IMR-90 (cell line): Measurements from ENCODE around the gene ATG10. TPM values are rescaled to one million over a fixed set of nuclear protein-coding genes. Genes with fewer than 3 reads are reported as not detected.

Experiments
- ATAC-seq: fragments of 200-7000 bp; cut with Tn5 transposase; 2 replicates; pipeline ENCODE4 v1.9.1; 2020; ENCODE audit warnings: low read depth, mild to moderate bottlenecking, moderate library complexity
- BruUV-seq: library from RNA; stranded (reverse); fragments of 400-500 nt; replicated peaks from 2 replicates; lab custom pipeline; 2021; lab: Mats Ljungman, UMichigan
- CTCF ChIA-PET: fragments of 300-600 bp; formaldehyde crosslinking; extraction: SDS; loops from one replicate; lab custom pipeline; 2021; ENCODE audit warnings: antibody characterized with exemption; lab: Yijun Ruan, JAX
- POLR2A ChIA-PET: fragments of 300-600 bp; sonication (Branson Sonifier 250); formaldehyde crosslinking; loops from one replicate; lab custom pipeline; 2022; ENCODE audit warnings: antibody characterized with exemption; ENCODE audit not compliant: unreplicated experiment; lab: Charles Lee
- DNase-seq: peaks from one replicate; pipeline ENCODE4 v3.0.0; 2013
- H2AFZ ChIP-seq: replicated peaks from 2 replicates; pipeline ENCODE3; 2013; ENCODE audit warnings: low read length, mild to moderate bottlenecking; ENCODE audit not compliant: poor library complexity
- H2AK5ac ChIP-seq: 2 replicates; pipeline ENCODE4 v1.6.1; 2013; ENCODE audit warnings: low read depth, low read length, inconsistent platforms
- H2AK9ac ChIP-seq: replicated peaks from 2 replicates; pipeline ENCODE3; 2013; ENCODE audit warnings: mild to moderate bottlenecking, low read depth, low read length, moderate library complexity; ENCODE audit not compliant: poor library complexity
- H2BK120ac ChIP-seq: 2 replicates; pipeline ENCODE4 v1.6.1; 2013; ENCODE audit warnings: low read depth, low read length, inconsistent platforms
- H2BK15ac ChIP-seq: 3 replicates; pipeline ENCODE4 v1.6.1; 2013; ENCODE audit warnings: low read depth, low read length, inconsistent platforms
- H2BK20ac ChIP-seq: 2 replicates; pipeline ENCODE4 v1.6.1; 2013; ENCODE audit warnings: low read depth, mild to moderate bottlenecking, inconsistent platforms, low read length, moderate library complexity
- H2BK5ac ChIP-seq: 2 replicates; pipeline ENCODE4 v1.6.1; 2013; ENCODE audit warnings: mild to moderate bottlenecking, low read depth, low read length, inconsistent platforms; ENCODE audit not compliant: poor library complexity, severe bottlenecking
- H3K14ac ChIP-seq: replicated peaks from 2 replicates; pipeline ENCODE4 v1.6.1; 2013; ENCODE audit warnings: low read depth, low read length, inconsistent platforms
- H3K18ac ChIP-seq: 2 replicates; pipeline ENCODE4 v1.6.1; 2013; ENCODE audit warnings: low read depth, low read length, control low read depth
- H3K23ac ChIP-seq: 2 replicates; pipeline ENCODE4 v1.6.1; 2013; ENCODE audit warnings: low read depth, low read length, inconsistent platforms
- H3K27ac ChIP-seq: 2 replicates; pipeline ENCODE4 v1.5.1; 2013; ENCODE audit warnings: mild to moderate bottlenecking, control low read depth, low read length; ENCODE audit not compliant: insufficient read depth
- H3K27me3 ChIP-seq: 2 replicates; pipeline ENCODE4 v1.6.1; 2013; ENCODE audit warnings: low read length; ENCODE audit not compliant: control insufficient read depth, insufficient read depth
- H3K36me3 ChIP-seq: 2 replicates; pipeline ENCODE4 v1.6.1; 2013; ENCODE audit warnings: low read length, mixed read lengths; ENCODE audit not compliant: control insufficient read depth, insufficient read depth
- H3K4ac ChIP-seq: 2 replicates; pipeline ENCODE4 v1.6.1; 2013; ENCODE audit warnings: low read depth, low read length, inconsistent platforms
- H3K4me1 ChIP-seq: 2 replicates; pipeline ENCODE4 v1.6.1; 2013; ENCODE audit warnings: low read length, mixed read lengths; ENCODE audit not compliant: control insufficient read depth, insufficient read depth
- H3K4me2 ChIP-seq: 2 replicates; pipeline ENCODE4 v1.6.1; 2013; ENCODE audit warnings: low read depth, mild to moderate bottlenecking, control low read depth, low read length, moderate library complexity
- H3K4me3 ChIP-seq: 2 replicates; pipeline ENCODE4 v1.5.1; 2013; ENCODE audit warnings: low read depth, mild to moderate bottlenecking, control low read depth, low read length, moderate library complexity; ENCODE audit not compliant: insufficient read depth
- H3K56ac ChIP-seq: 2 replicates; pipeline ENCODE4 v1.6.1; 2013; ENCODE audit warnings: low read length, inconsistent platforms; ENCODE audit not compliant: insufficient read depth; ENCODE audit errors: extremely low read depth
- H3K79me1 ChIP-seq, 2 experiments: 2 replicates each; pipeline ENCODE4 v1.6.1; 2013; ENCODE audit warnings: low read length in 2 of 2, inconsistent platforms in 1 of 2, low read depth in 1 of 2
- H3K9ac ChIP-seq: 2 replicates; pipeline ENCODE4 v1.6.1; 2013; ENCODE audit warnings: low read depth, low read length, control low read depth
- H3K9me1 ChIP-seq: 2 replicates; pipeline ENCODE4 v1.6.1; 2013; ENCODE audit warnings: low read length, inconsistent platforms; ENCODE audit not compliant: insufficient read depth
- H3K9me3 ChIP-seq: 2 replicates; pipeline ENCODE4 v1.6.1; 2013; ENCODE audit warnings: low read length; ENCODE audit not compliant: control insufficient read depth, insufficient read depth
- H4K20me1 ChIP-seq: 2 replicates; pipeline ENCODE4 v1.6.1; 2013; ENCODE audit warnings: low read length, inconsistent platforms; ENCODE audit not compliant: insufficient read depth
- H4K5ac ChIP-seq: 2 replicates; pipeline ENCODE4 v1.6.1; 2013; ENCODE audit warnings: mild to moderate bottlenecking, low read depth, low read length, control low read depth
- H4K8ac ChIP-seq, 2 experiments: 2 replicates each; pipeline ENCODE4 v1.6.1; 2013; ENCODE audit warnings: low read depth in 2 of 2, low read length in 2 of 2, control low read depth in 1 of 2, inconsistent platforms in 1 of 2
- H4K91ac ChIP-seq: 2 replicates; pipeline ENCODE4 v1.6.1; 2013; ENCODE audit warnings: low read depth, low read length, inconsistent platforms; ENCODE audit not compliant: insufficient read depth
- POLR2A ChIP-seq: IDR thresholded peaks from 2 replicates; pipeline ENCODE4 v1.6.1; 2012; ENCODE audit warnings: mild to moderate bottlenecking, low read depth, low read length
- RCOR1 ChIP-seq: IDR thresholded peaks from 2 replicates; pipeline ENCODE4 v1.6.1; 2012; ENCODE audit warnings: mild to moderate bottlenecking, low read length, improper control_type of control experiment; ENCODE audit not compliant: insufficient replicate concordance
- WGBS, 2 experiments: methylation state at CpG; one replicate each; pipeline versions ENCODE4 v1.1.5 to v1.1.7; 2013; ENCODE audit warnings: missing lambda C conversion rate in 2 of 2; ENCODE audit not compliant: insufficient read length in 1 of 2; ENCODE audit errors: extremely low coverage in 2 of 2; 5-methylcytosine and 5-hydroxymethylcytosine counted together
- dilution Hi-C: fragments of 300-500 bp; cut with HindIII; formaldehyde crosslinking; loops from one replicate; pipeline ENCODE4 v1.14.3; 2018; ENCODE audit warnings: low sequenced_read_pairs; ENCODE audit not compliant: unreplicated experiment
- in situ Hi-C: fragments of 300-500 bp; cut with MboI; formaldehyde crosslinking; loops from 3 replicates; pipeline ENCODE4 v1.14.3; 2019; ENCODE audit warnings: low sequenced_read_pairs, inconsistent platforms, mixed read lengths
- intact Hi-C: fragments of 100-400 bp; cut with micrococcal nuclease; formaldehyde crosslinking; loops from 2 replicates; pipeline ENCODE4 v1.10.0; 2022
- polyA plus RNA-seq, 3 experiments: library from polyadenylated mRNA; depleted of rRNA; stranded (reverse); fragments of >200 nt; gene quantifications; 2 replicates each; pipeline ENCODE4 v1.2.3, GENCODE V29; 2012; ENCODE audit warnings: low replicate concordance in 1 of 3
- total RNA-seq: library from RNA; depleted of rRNA; stranded (reverse); fragments of >200 nt; gene quantifications from 2 replicates; pipeline ENCODE4 v1.2.3, GENCODE V29; 2012

ATG10 gene
- total and polyA plus RNA-seq, 2 of the 4 experiments (the other 2 are of a cell fraction): 3.4 to 8.1 TPM

DNA sequence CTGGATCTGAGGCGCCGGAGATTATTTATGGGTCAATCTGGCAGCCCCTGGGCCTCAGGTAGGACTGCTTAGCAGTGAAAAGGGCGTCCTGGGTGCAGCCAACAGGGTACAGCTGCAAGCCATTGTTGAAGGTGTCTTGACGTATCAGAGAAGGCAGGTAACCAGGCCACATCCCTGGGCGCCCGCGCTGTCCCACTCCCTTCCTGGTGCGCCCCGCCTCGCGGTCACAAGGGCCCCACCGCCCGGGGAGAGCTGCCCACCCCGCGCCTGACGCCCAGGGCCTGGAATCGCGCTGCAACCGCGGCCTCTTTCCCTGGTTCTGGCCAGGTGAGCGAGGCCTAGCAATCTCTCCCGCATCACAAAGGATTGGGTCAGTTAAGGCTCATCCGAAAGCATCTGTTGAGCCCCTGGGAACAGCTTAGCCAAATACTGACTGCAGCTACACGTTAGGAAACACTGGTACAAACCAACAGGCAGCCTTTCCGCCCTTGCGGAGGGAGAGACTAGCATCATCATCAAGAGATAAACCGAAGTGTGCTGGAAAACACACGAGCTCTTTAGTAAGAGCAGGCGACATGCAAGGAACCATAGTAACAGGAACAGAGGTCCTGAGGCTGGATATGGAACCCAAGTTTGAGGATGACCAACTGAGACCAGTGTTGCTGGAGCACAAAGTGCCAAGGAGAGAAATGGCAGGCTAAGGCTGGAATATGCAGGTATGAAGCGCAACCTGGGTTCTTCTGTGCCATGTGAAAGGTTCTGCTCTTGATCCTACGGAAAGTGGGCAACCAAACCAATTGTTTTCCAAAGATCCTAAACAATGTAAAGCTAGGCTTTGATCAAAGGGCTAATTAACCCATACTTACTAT is 302.8 kb downstream of the ATG10 start:
- no peaks in the 10 kb centered on the region for H3K4me1 ChIP-seq
- no peak overlapping the region; the same call in 1 of the 2 replicates for H3K23ac ChIP-seq
- dilution Hi-C loops (no loop called here), intact Hi-C loops (no loop called here), in situ Hi-C loops (no loop called here)
- peak overlapping the region; percentile 27; the same call in 1 of the 2 replicates for H4K5ac ChIP-seq
- H3K36me3 ChIP-seq: peaks cover 24% of the 10 kb centered on the region
- peak overlapping the region; percentile 51 for H2AK9ac ChIP-seq
- H4K91ac ChIP-seq: no peak overlapping the region
- H3K4me2 ChIP-seq: no peak overlapping the region
- H3K9me1 ChIP-seq: peaks cover 4% of the 10 kb centered on the region; the same call in 1 of the 2 replicates
- H3K27me3 ChIP-seq: no peaks in the 10 kb centered on the region
- DNase-seq (no peak), ATAC-seq (no peak)
- 0 out of 4 replicates have a peak overlapping the region, but pooled peaks of 1 of the 2 experiments have one; percentile 24 for H4K8ac ChIP-seq
- no peak overlapping the region for H3K27ac ChIP-seq
- no peak overlapping the region for H3K9ac ChIP-seq
- no peak overlapping the region for H2AK5ac ChIP-seq
- TF ChIP-seq RCOR1: no peak
- TF ChIP-seq POLR2A: peak; percentile 32; the same call in 1 of the 2 replicates
- H3K4me3 ChIP-seq: no peak overlapping the region
- peaks cover 26 to 44% of the 10 kb centered on the region in 2 experiments for H3K79me1 ChIP-seq
- H2AFZ ChIP-seq: no peak overlapping the region
- CTCF ChIA-PET: interaction anchor here (1.0 kb wide), 1 partner anchor 9 kb away, joined by 3 read pairs; no protein-coding TSS in a partner anchor
- BruUV-seq: no TSS peak
- H4K20me1 ChIP-seq: no peaks in the 10 kb centered on the region; the same call in 1 of the 2 replicates
- 78% methylated on average over 11 of the region's 31 CpGs; no CpG with 5 or more reads in 1 of the 2 experiments for WGBS, 2 experiments
- no peak overlapping the region for H2BK5ac ChIP-seq
- H3K4ac ChIP-seq: no peak overlapping the region
- H3K9me3 ChIP-seq: no peaks in the 10 kb centered on the region
- H2BK20ac ChIP-seq: no peak overlapping the region
- H3K14ac ChIP-seq: no peak overlapping the region
- H3K56ac ChIP-seq: no peak overlapping the region
- POLR2A ChIA-PET: no interaction called here
- H2BK15ac ChIP-seq: no peak overlapping the region
- H3K18ac ChIP-seq: no peak overlapping the region
- H2BK120ac ChIP-seq: no peak overlapping the region
